DOHH2 (cell line): ENCODE measurements around the gene ADARB1.

ENCODE experiments used
- H3F3A ChIP-seq: fragments of 200-600 bp; sonication (generic), shearing (Covaris generic); 2 replicates; pipeline ENCODE4 v1.6.0; 2016; ENCODE audit warnings: antibody characterized with exemption, mild to moderate bottlenecking; ENCODE audit not compliant: control insufficient read depth, insufficient read depth
- H3K27ac ChIP-seq: fragments of 200-600 bp; sonication (generic); 2 replicates; pipeline ENCODE4 v1.5.1; 2014; ENCODE audit warnings: low read depth, mild to moderate bottlenecking, low read length, moderate library complexity
- H3K27me3 ChIP-seq: fragments of 200-600 bp; sonication (generic); 2 replicates; pipeline ENCODE4 v1.6.1; 2014; ENCODE audit warnings: mild to moderate bottlenecking, low read length, mixed read lengths; ENCODE audit not compliant: control insufficient read depth
- H3K36me3 ChIP-seq: fragments of 200-600 bp; sonication (generic); 2 replicates; pipeline ENCODE4 v1.6.1; 2014; ENCODE audit warnings: mild to moderate bottlenecking, low read length, moderate library complexity, mixed read lengths; ENCODE audit not compliant: control insufficient read depth
- H3K4me1 ChIP-seq: fragments of 200-600 bp; sonication (generic); 2 replicates; pipeline ENCODE4 v1.6.1; 2014; ENCODE audit warnings: mild to moderate bottlenecking, low read length, mixed read lengths; ENCODE audit not compliant: control insufficient read depth
- H3K4me2 ChIP-seq: fragments of 200-600 bp; sonication (generic); 2 replicates; pipeline ENCODE4 v1.6.0; 2014; ENCODE audit warnings: mild to moderate bottlenecking, low read length, moderate library complexity
- H3K4me3 ChIP-seq: fragments of 200-600 bp; sonication (generic); 2 replicates; pipeline ENCODE4 v1.5.1; 2014; ENCODE audit warnings: mild to moderate bottlenecking, low read length, mixed read lengths
- H3K79me2 ChIP-seq: fragments of 200-600 bp; sonication (generic); 2 replicates; pipeline ENCODE4 v1.6.1; 2014; ENCODE audit warnings: mild to moderate bottlenecking, low read length, mixed read lengths; ENCODE audit not compliant: control insufficient read depth
- H3K9me2 ChIP-seq: fragments of 200-600 bp; sonication (generic); replicated peaks from 2 replicates; pipeline ENCODE4 v1.6.1; 2014; ENCODE audit warnings: mild to moderate bottlenecking, low read length, mixed read lengths; ENCODE audit not compliant: control insufficient read depth
- H3K9me3 ChIP-seq: fragments of 200-600 bp; sonication (generic); 2 replicates; pipeline ENCODE4 v1.6.1; 2014; ENCODE audit warnings: antibody characterized with exemption, low read length, mixed read lengths; ENCODE audit not compliant: control insufficient read depth, insufficient read depth
- H4K20me1 ChIP-seq: fragments of 200-600 bp; sonication (generic); 2 replicates; pipeline ENCODE4 v1.6.0; 2014; ENCODE audit warnings: low read depth, mild to moderate bottlenecking, antibody characterized with exemption, low read length, moderate library complexity; ENCODE audit not compliant: control insufficient read depth, insufficient read depth
- EZH2phosphoT487 ChIP-seq: fragments of 200-600 bp; sonication (generic); IDR thresholded peaks from 2 replicates; pipeline ENCODE4 v1.6.1; 2017; ENCODE audit warnings: borderline replicate concordance, mild to moderate bottlenecking, antibody characterized with exemption, low read length, moderate library complexity, mixed read lengths
- TF ChIP-seq, protein P1 (sequence below): fragments of 200-600 bp; sonication (generic); IDR thresholded peaks from one replicate; pipeline ENCODE4 v1.5.1; 2014; ENCODE audit warnings: antibody characterized with exemption, mild to moderate bottlenecking, low read depth, low read length; ENCODE audit not compliant: poor library complexity, severe bottlenecking

Gene ADARB1

DNA sequence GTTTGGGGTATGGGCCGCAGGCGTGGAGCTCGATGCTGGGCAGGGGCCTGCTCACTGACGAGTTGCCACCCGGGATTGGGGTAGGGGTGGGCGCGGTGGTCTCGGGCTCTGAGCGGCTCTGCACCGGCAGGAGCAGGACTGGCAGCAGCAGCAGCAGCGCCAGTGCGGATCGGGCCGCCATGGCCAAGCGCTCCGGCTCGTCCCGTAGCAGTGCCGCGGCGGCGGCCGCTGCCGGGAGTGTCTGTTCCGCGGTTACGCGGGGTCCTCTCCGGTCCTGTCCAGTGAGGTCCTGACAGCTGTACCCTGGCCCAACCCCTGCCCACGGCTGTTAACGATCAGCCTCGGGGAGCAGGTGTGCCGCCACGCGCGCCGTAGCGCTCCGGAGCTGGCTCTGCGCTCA, 26.5 kb downstream of the ADARB1 start:
- H3K36me3 ChIP-seq: no peaks in the 10 kb centered on the region
- TF ChIP-seq, protein P1, sequence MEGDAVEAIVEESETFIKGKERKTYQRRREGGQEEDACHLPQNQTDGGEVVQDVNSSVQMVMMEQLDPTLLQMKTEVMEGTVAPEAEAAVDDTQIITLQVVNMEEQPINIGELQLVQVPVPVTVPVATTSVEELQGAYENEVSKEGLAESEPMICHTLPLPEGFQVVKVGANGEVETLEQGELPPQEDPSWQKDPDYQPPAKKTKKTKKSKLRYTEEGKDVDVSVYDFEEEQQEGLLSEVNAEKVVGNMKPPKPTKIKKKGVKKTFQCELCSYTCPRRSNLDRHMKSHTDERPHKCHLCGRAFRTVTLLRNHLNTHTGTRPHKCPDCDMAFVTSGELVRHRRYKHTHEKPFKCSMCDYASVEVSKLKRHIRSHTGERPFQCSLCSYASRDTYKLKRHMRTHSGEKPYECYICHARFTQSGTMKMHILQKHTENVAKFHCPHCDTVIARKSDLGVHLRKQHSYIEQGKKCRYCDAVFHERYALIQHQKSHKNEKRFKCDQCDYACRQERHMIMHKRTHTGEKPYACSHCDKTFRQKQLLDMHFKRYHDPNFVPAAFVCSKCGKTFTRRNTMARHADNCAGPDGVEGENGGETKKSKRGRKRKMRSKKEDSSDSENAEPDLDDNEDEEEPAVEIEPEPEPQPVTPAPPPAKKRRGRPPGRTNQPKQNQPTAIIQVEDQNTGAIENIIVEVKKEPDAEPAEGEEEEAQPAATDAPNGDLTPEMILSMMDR: no peak
- no peak for TF ChIP-seq EZH2phosphoT487
- H3K9me3 ChIP-seq: no peaks in the 10 kb centered on the region
- no peaks in the 10 kb centered on the region for H3K79me2 ChIP-seq
- H3K27ac ChIP-seq: no peak overlapping the region
- no peak overlapping the region for H3K4me2 ChIP-seq
- peaks cover 92% of the 10 kb centered on the region for H3K27me3 ChIP-seq
- no peak overlapping the region for H3K4me3 ChIP-seq
- no peaks in the 10 kb centered on the region for H3K9me2 ChIP-seq
- H4K20me1 ChIP-seq: peaks cover 18% of the 10 kb centered on the region
- no peaks in the 10 kb centered on the region for H3F3A ChIP-seq
- peaks cover 19% of the 10 kb centered on the region for H3K4me1 ChIP-seq

DNA sequence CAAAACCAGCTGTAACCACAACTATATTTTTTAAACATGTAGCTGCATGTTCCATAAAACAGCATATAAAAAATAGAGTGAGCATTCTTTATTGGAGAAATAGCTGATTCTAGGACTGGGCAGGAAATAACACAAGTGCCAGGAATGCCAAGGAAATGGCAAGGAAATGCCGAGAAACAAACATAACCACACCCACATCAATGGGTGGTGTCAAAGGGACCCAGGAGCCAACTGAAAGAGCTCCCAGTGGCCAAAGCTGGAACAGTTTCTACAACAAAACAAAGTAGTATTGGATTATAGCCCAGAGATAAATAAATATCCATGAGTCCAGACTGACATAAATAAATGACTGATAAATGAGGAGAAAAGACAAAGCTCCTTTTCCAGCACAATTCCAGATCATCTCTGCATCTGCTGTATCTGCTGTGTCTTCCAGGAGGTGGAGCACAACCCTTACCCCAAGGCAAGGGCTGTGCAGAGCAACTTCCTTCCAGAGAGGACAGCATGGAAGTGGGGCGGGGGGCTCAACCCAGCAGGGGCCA, 28.1 kb downstream of the ADARB1 start:
- no peaks in the 10 kb centered on the region for H3K36me3 ChIP-seq
- H3F3A ChIP-seq: no peaks in the 10 kb centered on the region
- no peaks in the 10 kb centered on the region for H3K9me2 ChIP-seq
- H3K4me1 ChIP-seq: peaks cover 35% of the 10 kb centered on the region
- no peak overlapping the region for H3K27ac ChIP-seq
- H3K4me2 ChIP-seq: no peak overlapping the region
- H3K4me3 ChIP-seq: no peak overlapping the region
- peaks cover 95% of the 10 kb centered on the region for H3K27me3 ChIP-seq
- peaks cover 21% of the 10 kb centered on the region for H4K20me1 ChIP-seq
- TF ChIP-seq, protein P1: peak; percentile 44
- TF ChIP-seq EZH2phosphoT487: no peak
- no peaks in the 10 kb centered on the region for H3K9me3 ChIP-seq
- H3K79me2 ChIP-seq: no peaks in the 10 kb centered on the region

DNA sequence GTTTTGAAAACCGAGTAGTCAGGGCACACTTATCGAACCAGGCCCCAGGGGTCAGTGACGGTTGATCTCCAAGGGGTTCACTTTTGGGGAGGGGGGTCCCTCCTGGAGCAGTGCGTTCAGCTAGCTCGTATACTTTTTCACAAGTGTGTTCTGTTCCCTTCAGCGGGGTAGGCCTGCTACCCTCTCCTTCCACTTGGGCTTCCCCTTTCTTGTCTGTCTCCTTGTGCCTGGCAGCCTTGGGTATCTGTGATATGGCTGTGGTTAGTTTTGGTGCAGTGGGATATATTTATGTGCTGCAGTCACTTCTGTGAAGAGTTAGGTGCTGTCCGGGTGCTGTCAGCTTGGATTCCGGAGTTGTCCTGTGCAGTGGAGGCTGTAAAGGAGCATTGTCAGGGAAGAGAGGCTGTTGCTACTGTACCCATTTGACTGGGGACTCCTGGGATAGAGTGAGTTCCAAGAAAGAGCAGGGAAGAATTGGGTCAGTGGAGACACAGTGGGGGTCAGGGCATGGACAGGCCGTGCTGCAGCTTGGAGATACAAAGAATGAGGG, 29.7 kb downstream of the ADARB1 start:
- Histone ChIP-seq H3K9me2 (no peaks in the 10 kb centered on the region), H3K4me1 (peaks cover 50% of the 10 kb centered on the region)

More for the DNA sequence above, 29.7 kb downstream of the ADARB1 start:
- Histone ChIP-seq H3K4me2 (no peak overlapping the region), H3K27ac (no peak overlapping the region), H3F3A (no peaks in the 10 kb centered on the region), H3K79me2 (no peaks in the 10 kb centered on the region), H3K27me3 (peaks cover 95% of the 10 kb centered on the region), H3K36me3 (no peaks in the 10 kb centered on the region), H3K4me3 (no peak overlapping the region), H3K9me3 (no peaks in the 10 kb centered on the region), H4K20me1 (peaks cover 22% of the 10 kb centered on the region)
- TF ChIP-seq, protein P1: no peak
- no peak; the same call in 1 of the 2 replicates for TF ChIP-seq EZH2phosphoT487
